OCI-LY3 (cell line): ENCODE measurements around the gene VPS13A.
"Not testable (repeated sequence)": the region's sequence is repeated elsewhere in the genome, so short reads cannot be mapped to it uniquely, and the experiment has no call there.

Experiments
- H2AFZ ChIP-seq: fragments of 200-600, 300-600 bp; shearing (Covaris generic); 2 replicates; pipeline ENCODE4 v1.6.0; 2014; ENCODE audit warnings: antibody characterized with exemption, low read depth, low read length
- H3K27ac ChIP-seq: fragments of 200-600, 300-600 bp; sonication (generic); 2 replicates; pipeline ENCODE4 v1.5.1; 2014; ENCODE audit warnings: mild to moderate bottlenecking, low read length, moderate library complexity, mixed read lengths
- H3K27me3 ChIP-seq: fragments of 200-600, 300-600 bp; sonication (generic); 2 replicates; pipeline ENCODE4 v1.6.1; 2014; ENCODE audit warnings: low read depth, low read length, mixed read lengths
- H3K36me3 ChIP-seq: fragments of 200-600, 300-600 bp; sonication (generic); replicated peaks from 2 replicates; pipeline ENCODE3; 2014; ENCODE audit warnings: low read depth, low read length, mixed read lengths
- H3K4me1 ChIP-seq: fragments of 300-600, 200-600 bp; sonication (generic); 2 replicates; pipeline ENCODE4 v1.6.1; 2014; ENCODE audit warnings: low read length, mixed read lengths
- H3K4me2 ChIP-seq: fragments of 200-600, 300-600 bp; sonication (generic); 2 replicates; pipeline ENCODE4 v1.6.1; 2014; ENCODE audit warnings: low read length, mixed read lengths
- H3K4me3 ChIP-seq: fragments of 300-600, 200-600 bp; sonication (generic); 2 replicates; pipeline ENCODE4 v1.5.1; 2014; ENCODE audit warnings: antibody characterized with exemption, mild to moderate bottlenecking, low read length, moderate library complexity
- H3K79me2 ChIP-seq: fragments of 300-600, 200-600 bp; shearing (Covaris generic); 2 replicates; pipeline ENCODE4 v1.6.1; 2014; ENCODE audit warnings: mild to moderate bottlenecking, low read length, mixed read lengths
- H3K9ac ChIP-seq: fragments of 300-600, 200-600 bp; shearing (Covaris generic); 2 replicates; pipeline ENCODE4 v1.6.0; 2014; ENCODE audit warnings: mild to moderate bottlenecking, low read length, moderate library complexity
- H3K9me3 ChIP-seq: fragments of 200-600, 300-600 bp; shearing (Covaris generic); 2 replicates; pipeline ENCODE4 v1.6.1; 2014; ENCODE audit warnings: low read length, mixed read lengths; ENCODE audit not compliant: insufficient read depth
- H4K20me1 ChIP-seq: fragments of 200-600, 300-600 bp; sonication (generic); 2 replicates; pipeline ENCODE4 v1.6.1; 2016; ENCODE audit warnings: low read length, mixed read lengths; ENCODE audit not compliant: insufficient read depth
- CTCF ChIP-seq: fragments of 200-600, 300-600 bp; sonication (generic); IDR thresholded peaks from 2 replicates; pipeline ENCODE4 v1.5.1; 2014; ENCODE audit warnings: antibody characterized with exemption, low read length, low read depth
- EZH2phosphoT487 ChIP-seq: fragments of 200-600 bp; shearing (Covaris generic); IDR thresholded peaks from 2 replicates; pipeline ENCODE4 v1.6.1; 2018; ENCODE audit warnings: antibody characterized with exemption, mixed run types, low read depth

Gene VPS13A

DNA sequence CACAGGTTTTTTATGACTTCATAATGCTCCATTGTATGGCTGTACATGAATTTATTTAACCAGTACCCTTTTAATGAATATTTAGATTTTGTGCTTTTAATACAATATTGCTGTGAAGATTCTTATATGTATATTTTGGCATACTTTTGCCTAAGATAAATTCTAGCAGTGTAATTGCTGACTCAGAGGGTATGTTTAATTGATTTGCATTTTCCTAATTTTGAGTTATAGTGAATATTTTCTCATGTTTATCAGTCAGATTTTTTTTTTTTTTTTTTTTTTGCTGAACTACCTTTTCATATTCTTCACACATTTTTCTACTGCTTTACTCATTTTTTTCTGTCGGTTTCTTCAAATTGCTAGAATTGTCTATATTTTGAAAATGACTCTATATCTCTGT is 222.6 kb downstream of the VPS13A start:
- Histone ChIP-seq H3K27ac (no peak overlapping the region), H3K4me2 (no peak overlapping the region), H4K20me1 (no peaks in the 10 kb centered on the region), H3K4me1 (no peaks in the 10 kb centered on the region), H3K9ac (no peak overlapping the region), H3K4me3 (no peak overlapping the region), H2AFZ (no peak overlapping the region), H3K36me3 (no peaks in the 10 kb centered on the region), H3K79me2 (no peaks in the 10 kb centered on the region), H3K27me3 (no peaks in the 10 kb centered on the region), H3K9me3 (no peaks in the 10 kb centered on the region)
- no peak for TF ChIP-seq EZH2phosphoT487
- TF ChIP-seq CTCF: no peak

DNA sequence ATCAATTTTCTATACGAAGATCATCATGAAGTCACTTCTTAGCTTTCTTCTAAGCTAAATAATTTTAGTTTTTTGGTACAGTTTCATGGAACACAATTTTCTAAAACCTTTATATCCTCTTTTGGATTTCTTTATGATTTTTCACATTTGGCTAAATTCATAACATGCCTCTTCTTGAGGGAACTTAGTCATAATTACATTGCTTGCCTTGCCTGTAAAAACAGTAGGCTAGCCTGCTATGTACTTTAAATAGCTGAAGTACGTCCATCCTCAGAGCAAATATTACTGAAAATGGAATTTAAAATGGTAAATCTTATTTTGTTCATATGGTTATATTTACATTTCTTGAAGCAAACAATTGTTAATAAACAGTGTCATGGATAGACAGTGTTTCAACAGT is 225.0 kb downstream of the VPS13A start:
- Histone ChIP-seq H2AFZ (no peak overlapping the region), H3K4me2 (no peak overlapping the region), H3K79me2 (no peaks in the 10 kb centered on the region), H4K20me1 (no peaks in the 10 kb centered on the region), H3K9ac (no peak overlapping the region), H3K4me1 (peaks cover 9% of the 10 kb centered on the region), H3K4me3 (no peak overlapping the region), H3K9me3 (no peaks in the 10 kb centered on the region), H3K36me3 (peaks cover 9% of the 10 kb centered on the region), H3K27me3 (no peaks in the 10 kb centered on the region), H3K27ac (no peak overlapping the region)
- no peak for TF ChIP-seq EZH2phosphoT487
- TF ChIP-seq CTCF: no peak

DNA sequence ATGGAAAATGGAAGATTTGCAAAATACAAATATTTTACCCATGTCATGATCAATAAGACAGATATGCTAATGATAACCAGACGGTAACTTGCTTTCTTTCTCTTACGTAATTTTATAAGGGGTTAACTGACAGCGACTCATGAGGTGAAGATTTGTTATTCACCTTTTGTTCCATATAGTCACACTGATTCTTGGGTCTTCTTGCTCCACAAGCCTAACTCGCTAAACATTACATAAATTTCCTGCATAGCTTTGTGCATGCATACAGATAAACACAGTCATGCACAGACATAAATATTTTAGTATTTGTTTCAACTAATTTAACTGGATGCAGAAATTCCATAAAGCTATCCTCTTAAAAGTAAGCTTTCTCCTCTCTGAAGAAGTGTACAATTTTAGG is 225.9 kb downstream of the VPS13A start:
- Histone ChIP-seq H4K20me1 (no peaks in the 10 kb centered on the region), H3K79me2 (no peaks in the 10 kb centered on the region), H3K27ac (no peak overlapping the region), H2AFZ (no peak overlapping the region), H3K4me1 (peaks cover 10% of the 10 kb centered on the region), H3K27me3 (no peaks in the 10 kb centered on the region), H3K4me3 (no peak overlapping the region), H3K36me3 (peaks cover 16% of the 10 kb centered on the region), H3K9me3 (no peaks in the 10 kb centered on the region), H3K9ac (no peak overlapping the region), H3K4me2 (no peak overlapping the region)
- TF ChIP-seq EZH2phosphoT487 (no peak), CTCF (no peak)

GRCh38 chr9:77408521-77408920 is 231.2 kb downstream of the VPS13A start:
- not testable (repeated sequence) for H3K9me3 ChIP-seq, H3K9ac ChIP-seq, H2AFZ ChIP-seq, H3K4me2 ChIP-seq, H3K27me3 ChIP-seq, H3K27ac ChIP-seq, H3K79me2 ChIP-seq, H4K20me1 ChIP-seq, H3K4me3 ChIP-seq
- H3K4me1 ChIP-seq: peaks cover 10% of the 10 kb centered on the region
- peaks cover 16% of the 10 kb centered on the region for H3K36me3 ChIP-seq

GRCh38 chr9:77417566-77417965 is 240.2 kb downstream of the VPS13A start:
- Histone ChIP-seq H3K79me2 (no peaks in the 10 kb centered on the region), H3K9ac (no peak overlapping the region), H4K20me1 (no peaks in the 10 kb centered on the region), H3K4me2 (no peak overlapping the region), H3K27ac (no peak overlapping the region), H3K4me1 (no peaks in the 10 kb centered on the region), H3K27me3 (no peaks in the 10 kb centered on the region), H3K4me3 (no peak overlapping the region), H2AFZ (no peak overlapping the region), H3K9me3 (no peaks in the 10 kb centered on the region), H3K36me3 (peaks cover 2% of the 10 kb centered on the region)
- TF ChIP-seq CTCF (no peak), EZH2phosphoT487 (no peak)
